Measurements from ENCODE around the gene LYRM9. TPM values are rescaled to one million over a fixed set of nuclear protein-coding genes. Genes with fewer than 3 reads are reported as not detected.

Gene LYRM9
- total RNA-seq, 1 donor from 2014 or later: 8.3 TPM

GRCh38 chr17:27904534-27905446 is 11.6 kb upstream of the LYRM9 start:
- no peak for TF ChIP-seq CTCF (IDR thresholded peaks at IDR 0.05; ENCODE audit: unreplicated experiment)
- H3K27me3 Mint-ChIP-seq (ENCODE audit: unreplicated experiment): no peaks in the 10 kb centered on the region
- H3K4me3 Mint-ChIP-seq (ENCODE audit: unreplicated experiment): no peak overlapping the region
- no peaks in the 10 kb centered on the region for H3K9me3 Mint-ChIP-seq (ENCODE audit: unreplicated experiment)
- H3K27ac Mint-ChIP-seq (ENCODE audit: unreplicated experiment): no peak overlapping the region
- DNase-seq (ENCODE audit: low spot score): no peak
- H3K4me1 Mint-ChIP-seq (ENCODE audit: unreplicated experiment): peaks cover 4% of the 10 kb centered on the region
- H3K36me3 Mint-ChIP-seq (ENCODE audit: low read depth, unreplicated experiment): no peaks in the 10 kb centered on the region

GRCh38 chr17:27904114-27904513 is 10.9 kb upstream of the LYRM9 start:
- Mint-ChIP-seq H3K36me3 (ENCODE audit: low read depth, unreplicated experiment) (no peaks in the 10 kb centered on the region), H3K27me3 (ENCODE audit: unreplicated experiment) (peaks cover under 1% of the 10 kb centered on the region), H3K4me3 (ENCODE audit: unreplicated experiment) (no peak overlapping the region), H3K9me3 (ENCODE audit: unreplicated experiment) (no peaks in the 10 kb centered on the region), H3K27ac (ENCODE audit: unreplicated experiment) (no peak overlapping the region), H3K4me1 (ENCODE audit: unreplicated experiment) (no peaks in the 10 kb centered on the region)
- TF ChIP-seq CTCF (IDR thresholded peaks at IDR 0.05; ENCODE audit: unreplicated experiment): no peak
- no peak for DNase-seq (ENCODE audit: low spot score)

GRCh38 chr17:27899525-27899924 is 6.4 kb upstream of the LYRM9 start:
- peaks cover 9% of the 10 kb centered on the region for H3K27me3 Mint-ChIP-seq (ENCODE audit: unreplicated experiment)
- no peaks in the 10 kb centered on the region for H3K36me3 Mint-ChIP-seq (ENCODE audit: low read depth, unreplicated experiment)
- H3K4me3 Mint-ChIP-seq (ENCODE audit: unreplicated experiment): no peak overlapping the region
- H3K9me3 Mint-ChIP-seq (ENCODE audit: unreplicated experiment): no peaks in the 10 kb centered on the region
- no peak for DNase-seq (ENCODE audit: low spot score)
- peaks cover 13% of the 10 kb centered on the region for H3K4me1 Mint-ChIP-seq (ENCODE audit: unreplicated experiment)
- H3K27ac Mint-ChIP-seq (ENCODE audit: unreplicated experiment): no peak overlapping the region
- TF ChIP-seq CTCF (IDR thresholded peaks at IDR 0.05; ENCODE audit: unreplicated experiment): no peak

- H3K9me3 Mint-ChIP-seq (ENCODE audit: unreplicated experiment): no peaks in the 10 kb centered on the region
- H3K4me3 Mint-ChIP-seq (ENCODE audit: unreplicated experiment): no peak overlapping the region
- peaks cover 10% of the 10 kb centered on the region for H3K27me3 Mint-ChIP-seq (ENCODE audit: unreplicated experiment)
- DNase-seq (ENCODE audit: low spot score): no peak
- peaks cover 25% of the 10 kb centered on the region for H3K4me1 Mint-ChIP-seq (ENCODE audit: unreplicated experiment)
- TF ChIP-seq CTCF (IDR thresholded peaks at IDR 0.05; ENCODE audit: unreplicated experiment): no peak
- no peak overlapping the region for H3K27ac Mint-ChIP-seq (ENCODE audit: unreplicated experiment)
- peaks cover 3% of the 10 kb centered on the region for H3K36me3 Mint-ChIP-seq (ENCODE audit: low read depth, unreplicated experiment)
Observed at GRCh38 chr17:27898096-27898495, 4.9 kb upstream of the LYRM9 start.

GRCh38 chr17:27896701-27897100 is 3.5 kb upstream of the LYRM9 start:
- no peak for TF ChIP-seq CTCF (IDR thresholded peaks at IDR 0.05; ENCODE audit: unreplicated experiment)
- DNase-seq (ENCODE audit: low spot score): no peak
- Mint-ChIP-seq H3K27ac (ENCODE audit: unreplicated experiment) (no peak overlapping the region), H3K4me3 (ENCODE audit: unreplicated experiment) (no peak overlapping the region), H3K27me3 (ENCODE audit: unreplicated experiment) (peaks cover 12% of the 10 kb centered on the region), H3K9me3 (ENCODE audit: unreplicated experiment) (no peaks in the 10 kb centered on the region), H3K36me3 (ENCODE audit: low read depth, unreplicated experiment) (peaks cover 3% of the 10 kb centered on the region), H3K4me1 (ENCODE audit: unreplicated experiment) (peaks cover 29% of the 10 kb centered on the region)
